GM19395 (cell line): ENCODE data around the gene PDK2.

Experiments
- ATAC-seq: cut with Tn5 transposase; IDR thresholded peaks from one replicate; pipeline ENCODE4 v1.9.1; 2021; ENCODE audit warnings: mild to moderate bottlenecking, moderate library complexity; ENCODE audit not compliant: unreplicated experiment

The PDK2 gene

GRCh38 chr17:50099003-50099402 is 3.9 kb downstream of the PDK2 start:
- ATAC-seq: no peak

- no peak for ATAC-seq
These were observed 5.3 kb downstream of the PDK2 start for GRCh38 chr17:50100480-50100883.

GRCh38 chr17:50100921-50101345 is 5.8 kb downstream of the PDK2 start:
- ATAC-seq: no peak

GRCh38 chr17:50101346-50102163 is 6.4 kb downstream of the PDK2 start:
- ATAC-seq: no peak

GRCh38 chr17:50102164-50102991 is 7.2 kb downstream of the PDK2 start:
- ATAC-seq: no peak

GRCh38 chr17:50103252-50103651 is 8.1 kb downstream of the PDK2 start:
- ATAC-seq: no peak

GRCh38 chr17:50103941-50104340 is 8.8 kb downstream of the PDK2 start:
- no peak for ATAC-seq

GRCh38 chr17:50105811-50106210 is 10.7 kb downstream of the PDK2 start:
- ATAC-seq: no peak

GRCh38 chr17:50106393-50107131 is 11.4 kb downstream of the PDK2 start:
- ATAC-seq: no peak

- ATAC-seq: no peak
These were observed 12.8 kb downstream of the PDK2 start for GRCh38 chr17:50107790-50108414.

GRCh38 chr17:50108556-50108955 is 13.4 kb downstream of the PDK2 start:
- ATAC-seq: no peak

- ATAC-seq: no peak
These were observed 14.1 kb downstream of the PDK2 start for GRCh38 chr17:50109207-50109606.

GRCh38 chr17:50109785-50110184 is 14.6 kb downstream of the PDK2 start:
- ATAC-seq: no peak

- no peak for ATAC-seq
These were observed 15.6 kb downstream of the PDK2 start for GRCh38 chr17:50110591-50111349.

- ATAC-seq: no peak
These were observed 16.8 kb downstream of the PDK2 start for GRCh38 chr17:50111673-50112655.

- no peak for ATAC-seq
These were observed 17.5 kb downstream of the PDK2 start for GRCh38 chr17:50112694-50113093.

GRCh38 chr17:50113624-50114320 is 18.6 kb downstream of the PDK2 start:
- ATAC-seq: no peak

- ATAC-seq: no peak
These were observed 19.2 kb downstream of the PDK2 start for GRCh38 chr17:50114401-50114800.
